IMR-90 (cell line): ENCODE data around the gene FNDC11. TPM values are rescaled to one million over a fixed set of nuclear protein-coding genes. Genes with fewer than 3 reads are reported as not detected.

Experiments used
- ATAC-seq: fragments of 200-7000 bp; cut with Tn5 transposase; 2 replicates; pipeline ENCODE4 v1.9.1; 2020; ENCODE audit warnings: low read depth, mild to moderate bottlenecking, moderate library complexity
- BruUV-seq: library from RNA; stranded (reverse); fragments of 400-500 nt; replicated peaks from 2 replicates; lab custom pipeline; 2021; lab: Mats Ljungman, UMichigan
- CTCF ChIA-PET: fragments of 300-600 bp; formaldehyde crosslinking; extraction: SDS; loops from one replicate; lab custom pipeline; 2021; ENCODE audit warnings: antibody characterized with exemption; lab: Yijun Ruan, JAX
- POLR2A ChIA-PET: fragments of 300-600 bp; sonication (Branson Sonifier 250); formaldehyde crosslinking; loops from one replicate; lab custom pipeline; 2022; ENCODE audit warnings: antibody characterized with exemption; ENCODE audit not compliant: unreplicated experiment; lab: Charles Lee
- DNase-seq: peaks from one replicate; pipeline ENCODE4 v3.0.0; 2013
- H2AFZ ChIP-seq: replicated peaks from 2 replicates; pipeline ENCODE3; 2013; ENCODE audit warnings: low read length, mild to moderate bottlenecking; ENCODE audit not compliant: poor library complexity
- H2AK5ac ChIP-seq: 2 replicates; pipeline ENCODE4 v1.6.1; 2013; ENCODE audit warnings: low read depth, low read length, inconsistent platforms
- H2AK9ac ChIP-seq: replicated peaks from 2 replicates; pipeline ENCODE3; 2013; ENCODE audit warnings: mild to moderate bottlenecking, low read depth, low read length, moderate library complexity; ENCODE audit not compliant: poor library complexity
- H2BK120ac ChIP-seq: 2 replicates; pipeline ENCODE4 v1.6.1; 2013; ENCODE audit warnings: low read depth, low read length, inconsistent platforms
- H2BK15ac ChIP-seq: 3 replicates; pipeline ENCODE4 v1.6.1; 2013; ENCODE audit warnings: low read depth, low read length, inconsistent platforms
- H2BK20ac ChIP-seq: 2 replicates; pipeline ENCODE4 v1.6.1; 2013; ENCODE audit warnings: low read depth, mild to moderate bottlenecking, inconsistent platforms, low read length, moderate library complexity
- H2BK5ac ChIP-seq: 2 replicates; pipeline ENCODE4 v1.6.1; 2013; ENCODE audit warnings: mild to moderate bottlenecking, low read depth, low read length, inconsistent platforms; ENCODE audit not compliant: poor library complexity, severe bottlenecking
- H3K14ac ChIP-seq: replicated peaks from 2 replicates; pipeline ENCODE4 v1.6.1; 2013; ENCODE audit warnings: low read depth, low read length, inconsistent platforms
- H3K18ac ChIP-seq: 2 replicates; pipeline ENCODE4 v1.6.1; 2013; ENCODE audit warnings: low read depth, low read length, control low read depth
- H3K23ac ChIP-seq: 2 replicates; pipeline ENCODE4 v1.6.1; 2013; ENCODE audit warnings: low read depth, low read length, inconsistent platforms
- H3K27ac ChIP-seq: 2 replicates; pipeline ENCODE4 v1.5.1; 2013; ENCODE audit warnings: mild to moderate bottlenecking, control low read depth, low read length; ENCODE audit not compliant: insufficient read depth
- H3K27me3 ChIP-seq: 2 replicates; pipeline ENCODE4 v1.6.1; 2013; ENCODE audit warnings: low read length; ENCODE audit not compliant: control insufficient read depth, insufficient read depth
- H3K36me3 ChIP-seq: 2 replicates; pipeline ENCODE4 v1.6.1; 2013; ENCODE audit warnings: low read length, mixed read lengths; ENCODE audit not compliant: control insufficient read depth, insufficient read depth
- H3K4ac ChIP-seq: 2 replicates; pipeline ENCODE4 v1.6.1; 2013; ENCODE audit warnings: low read depth, low read length, inconsistent platforms
- H3K4me1 ChIP-seq: 2 replicates; pipeline ENCODE4 v1.6.1; 2013; ENCODE audit warnings: low read length, mixed read lengths; ENCODE audit not compliant: control insufficient read depth, insufficient read depth
- H3K4me2 ChIP-seq: 2 replicates; pipeline ENCODE4 v1.6.1; 2013; ENCODE audit warnings: low read depth, mild to moderate bottlenecking, control low read depth, low read length, moderate library complexity
- H3K4me3 ChIP-seq: 2 replicates; pipeline ENCODE4 v1.5.1; 2013; ENCODE audit warnings: low read depth, mild to moderate bottlenecking, control low read depth, low read length, moderate library complexity; ENCODE audit not compliant: insufficient read depth
- H3K56ac ChIP-seq: 2 replicates; pipeline ENCODE4 v1.6.1; 2013; ENCODE audit warnings: low read length, inconsistent platforms; ENCODE audit not compliant: insufficient read depth; ENCODE audit errors: extremely low read depth
- H3K79me1 ChIP-seq, 2 experiments: 2 replicates each; pipeline ENCODE4 v1.6.1; 2013; ENCODE audit warnings: low read length in 2 of 2, inconsistent platforms in 1 of 2, low read depth in 1 of 2
- H3K9ac ChIP-seq: 2 replicates; pipeline ENCODE4 v1.6.1; 2013; ENCODE audit warnings: low read depth, low read length, control low read depth
- H3K9me1 ChIP-seq: 2 replicates; pipeline ENCODE4 v1.6.1; 2013; ENCODE audit warnings: low read length, inconsistent platforms; ENCODE audit not compliant: insufficient read depth
- H3K9me3 ChIP-seq: 2 replicates; pipeline ENCODE4 v1.6.1; 2013; ENCODE audit warnings: low read length; ENCODE audit not compliant: control insufficient read depth, insufficient read depth
- H4K20me1 ChIP-seq: 2 replicates; pipeline ENCODE4 v1.6.1; 2013; ENCODE audit warnings: low read length, inconsistent platforms; ENCODE audit not compliant: insufficient read depth
- H4K5ac ChIP-seq: 2 replicates; pipeline ENCODE4 v1.6.1; 2013; ENCODE audit warnings: mild to moderate bottlenecking, low read depth, low read length, control low read depth
- H4K8ac ChIP-seq, 2 experiments: 2 replicates each; pipeline ENCODE4 v1.6.1; 2013; ENCODE audit warnings: low read depth in 2 of 2, low read length in 2 of 2, control low read depth in 1 of 2, inconsistent platforms in 1 of 2
- H4K91ac ChIP-seq: 2 replicates; pipeline ENCODE4 v1.6.1; 2013; ENCODE audit warnings: low read depth, low read length, inconsistent platforms; ENCODE audit not compliant: insufficient read depth
- BHLHE40 ChIP-seq: fragments of 150-350 bp; IDR thresholded peaks from 2 replicates; pipeline ENCODE4 v1.6.1; 2016; ENCODE audit warnings: mild to moderate bottlenecking, low read depth, low read length
- CEBPB ChIP-seq: IDR thresholded peaks from 2 replicates; pipeline ENCODE4 v1.6.1; 2012; ENCODE audit warnings: low read depth, low read length, improper control_type of control experiment
- ELK1 ChIP-seq: fragments of 150-350 bp; IDR thresholded peaks from 2 replicates; pipeline ENCODE4 v1.6.1; 2016; ENCODE audit warnings: low read depth, mild to moderate bottlenecking, low read length, moderate library complexity, borderline replicate concordance
- MAFK ChIP-seq: IDR thresholded peaks from 2 replicates; pipeline ENCODE4 v1.6.1; 2012; ENCODE audit warnings: low read depth, low read length, improper control_type of control experiment
- MAZ ChIP-seq: IDR thresholded peaks from 2 replicates; pipeline ENCODE4 v1.6.1; 2012; ENCODE audit warnings: low read depth, mild to moderate bottlenecking, low read length, improper control_type of control experiment, moderate library complexity, borderline replicate concordance
- NFE2L2 ChIP-seq: fragments of 150-350 bp; IDR thresholded peaks from 2 replicates; pipeline ENCODE4 v1.6.1; 2016; ENCODE audit warnings: low read depth, mild to moderate bottlenecking, low read length
- RAD21 ChIP-seq: IDR thresholded peaks from 2 replicates; pipeline ENCODE4 v1.6.1; 2012; ENCODE audit warnings: low read length, improper control_type of control experiment
- RCOR1 ChIP-seq: IDR thresholded peaks from 2 replicates; pipeline ENCODE4 v1.6.1; 2012; ENCODE audit warnings: mild to moderate bottlenecking, low read length, improper control_type of control experiment; ENCODE audit not compliant: insufficient replicate concordance
- USF2 ChIP-seq: fragments of 150-350 bp; IDR thresholded peaks from 2 replicates; pipeline ENCODE4 v1.6.1; 2017; ENCODE audit warnings: mild to moderate bottlenecking, antibody characterized with exemption, low read length, low read depth
- WGBS, 2 experiments: methylation state at CpG; one replicate each; pipeline versions ENCODE4 v1.1.5 to v1.1.7; 2013; ENCODE audit warnings: missing lambda C conversion rate in 2 of 2; ENCODE audit not compliant: insufficient read length in 1 of 2; ENCODE audit errors: extremely low coverage in 2 of 2; 5-methylcytosine and 5-hydroxymethylcytosine counted together
- dilution Hi-C: fragments of 300-500 bp; cut with HindIII; formaldehyde crosslinking; loops from one replicate; pipeline ENCODE4 v1.14.3; 2018; ENCODE audit warnings: low sequenced_read_pairs; ENCODE audit not compliant: unreplicated experiment
- in situ Hi-C: fragments of 300-500 bp; cut with MboI; formaldehyde crosslinking; loops from 3 replicates; pipeline ENCODE4 v1.14.3; 2019; ENCODE audit warnings: low sequenced_read_pairs, inconsistent platforms, mixed read lengths
- intact Hi-C: fragments of 100-400 bp; cut with micrococcal nuclease; formaldehyde crosslinking; loops from 2 replicates; pipeline ENCODE4 v1.10.0; 2022
- polyA plus RNA-seq, 3 experiments: library from polyadenylated mRNA; depleted of rRNA; stranded (reverse); fragments of >200 nt; gene quantifications; 2 replicates each; pipeline ENCODE4 v1.2.3, GENCODE V29; 2012; ENCODE audit warnings: low replicate concordance in 1 of 3
- total RNA-seq: library from RNA; depleted of rRNA; stranded (reverse); fragments of >200 nt; gene quantifications from 2 replicates; pipeline ENCODE4 v1.2.3, GENCODE V29; 2012
- TF ChIP-seq, protein P1 (sequence below): conservative IDR thresholded peaks from 2 replicates; pipeline ENCODE4 v1.5.1; 2012; ENCODE audit warnings: mild to moderate bottlenecking, low read depth, low read length, improper control_type of control experiment

FNDC11 gene
- total and polyA plus RNA-seq, 2 of the 4 experiments (the other 2 are of a cell fraction): 0.36 to 1.0 TPM

- ChIA-PET POLR2A (interaction anchor here (0.5 kb wide), 1 partner anchor 12 kb away, joined by 5 read pairs; no protein-coding TSS in a partner anchor), CTCF (no interaction called here)
- H2BK120ac ChIP-seq: no peak overlapping the region
- TF ChIP-seq RCOR1 (no peak), MAFK (no peak), BHLHE40 (no peak), RAD21 (no peak), CEBPB (no peak), ELK1 (no peak), USF2 (no peak), NFE2L2 (no peak), MAZ (no peak)
- TF ChIP-seq, protein P1, sequence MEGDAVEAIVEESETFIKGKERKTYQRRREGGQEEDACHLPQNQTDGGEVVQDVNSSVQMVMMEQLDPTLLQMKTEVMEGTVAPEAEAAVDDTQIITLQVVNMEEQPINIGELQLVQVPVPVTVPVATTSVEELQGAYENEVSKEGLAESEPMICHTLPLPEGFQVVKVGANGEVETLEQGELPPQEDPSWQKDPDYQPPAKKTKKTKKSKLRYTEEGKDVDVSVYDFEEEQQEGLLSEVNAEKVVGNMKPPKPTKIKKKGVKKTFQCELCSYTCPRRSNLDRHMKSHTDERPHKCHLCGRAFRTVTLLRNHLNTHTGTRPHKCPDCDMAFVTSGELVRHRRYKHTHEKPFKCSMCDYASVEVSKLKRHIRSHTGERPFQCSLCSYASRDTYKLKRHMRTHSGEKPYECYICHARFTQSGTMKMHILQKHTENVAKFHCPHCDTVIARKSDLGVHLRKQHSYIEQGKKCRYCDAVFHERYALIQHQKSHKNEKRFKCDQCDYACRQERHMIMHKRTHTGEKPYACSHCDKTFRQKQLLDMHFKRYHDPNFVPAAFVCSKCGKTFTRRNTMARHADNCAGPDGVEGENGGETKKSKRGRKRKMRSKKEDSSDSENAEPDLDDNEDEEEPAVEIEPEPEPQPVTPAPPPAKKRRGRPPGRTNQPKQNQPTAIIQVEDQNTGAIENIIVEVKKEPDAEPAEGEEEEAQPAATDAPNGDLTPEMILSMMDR: no peak
- in situ Hi-C loops (no loop called here), intact Hi-C loops (no loop called here), dilution Hi-C loops (no loop called here)
- no peak overlapping the region for H2AK9ac ChIP-seq
- no peak overlapping the region for H3K4me3 ChIP-seq
- no peak overlapping the region for H3K4ac ChIP-seq
- peaks cover 0 to 11% of the 10 kb centered on the region in 2 experiments; a peak in 2 of 4 replicates for H3K79me1 ChIP-seq
- H3K56ac ChIP-seq: no peak overlapping the region
- BruUV-seq: no TSS peak
- no peak overlapping the region for H3K18ac ChIP-seq
- no peak overlapping the region for H3K9ac ChIP-seq
- 98% methylated on average over 19 of the region's 28 CpGs; no CpG with 5 or more reads in 1 of the 2 experiments for WGBS, 2 experiments
- H2BK15ac ChIP-seq: no peak overlapping the region
- no peak overlapping the region for H2AK5ac ChIP-seq
- no peak overlapping the region for H2BK20ac ChIP-seq
- no peak overlapping the region for H4K8ac ChIP-seq
- no peak overlapping the region for H2BK5ac ChIP-seq
- H3K36me3 ChIP-seq: peaks cover 52% of the 10 kb centered on the region
- H4K20me1 ChIP-seq: no peaks in the 10 kb centered on the region; the same call in none of the 2 replicates
- H3K14ac ChIP-seq: no peak overlapping the region
- ATAC-seq (no peak), DNase-seq (no peak)
- no peaks in the 10 kb centered on the region for H3K9me3 ChIP-seq
- H3K4me1 ChIP-seq: peaks cover 7% of the 10 kb centered on the region
- no peak overlapping the region for H3K27ac ChIP-seq
- peaks cover 4% of the 10 kb centered on the region; the same call in 1 of the 2 replicates for H3K9me1 ChIP-seq
- no peak overlapping the region for H2AFZ ChIP-seq
- H3K23ac ChIP-seq: no peak overlapping the region
- no peak overlapping the region for H4K91ac ChIP-seq
- H3K27me3 ChIP-seq: no peaks in the 10 kb centered on the region
- H4K5ac ChIP-seq: no peak overlapping the region
- no peak overlapping the region for H3K4me2 ChIP-seq
Observed at GRCh38 chr20:63591786-63592355, 37.9 kb downstream of the FNDC11 start.
